Daoy (cell line): ENCODE measurements around the gene SLC35E1. TPM values are rescaled to one million over a fixed set of nuclear protein-coding genes. Genes with fewer than 3 reads are reported as not detected.

ENCODE experiments used
- DNase-seq: peaks from one replicate; pipeline ENCODE4 v3.0.0-alpha.2; 2015; ENCODE audit warnings: low read depth
- total RNA-seq: library from RNA; depleted of rRNA; stranded (reverse); fragments of >200 nt; shearing (Covaris generic); gene quantifications from 2 replicates; pipeline ENCODE4 v1.2.3, GENCODE V29; 2014; rRNA removed

Gene SLC35E1
- total RNA-seq: 25.4 and 30.6 TPM in 2 replicates

GRCh38 chr19:16572332-16573211 is at the start of gene SLC35E1:
Gene SLC35E1, minus strand, starts transcription at chr19:16572415. Its CDS starts 51 bp downstream, at chr19:16572364.
- peak; percentile 99 for DNase-seq

- no peak for DNase-seq
Observed at GRCh38 chr19:16621165-16621800, 49.1 kb upstream of the SLC35E1 start.

- no peak for DNase-seq
Observed at GRCh38 chr19:16620584-16620983, 48.4 kb upstream of the SLC35E1 start.

- DNase-seq: no peak
Observed at GRCh38 chr19:16620018-16620417, 47.8 kb upstream of the SLC35E1 start.

GRCh38 chr19:16619457-16619856 is 47.2 kb upstream of the SLC35E1 start:
- no peak for DNase-seq

GRCh38 chr19:16618248-16618647 is 46.0 kb upstream of the SLC35E1 start:
- no peak for DNase-seq

- no peak for DNase-seq
Observed at GRCh38 chr19:16615808-16616207, 43.6 kb upstream of the SLC35E1 start.

- no peak for DNase-seq
Observed at GRCh38 chr19:16614941-16615340, 42.7 kb upstream of the SLC35E1 start.

GRCh38 chr19:16613841-16614240 is 41.6 kb upstream of the SLC35E1 start:
- DNase-seq: no peak

GRCh38 chr19:16612636-16613035 is 40.4 kb upstream of the SLC35E1 start:
- DNase-seq: no peak

GRCh38 chr19:16611121-16611520 is 38.9 kb upstream of the SLC35E1 start:
- no peak for DNase-seq

- DNase-seq: no peak
Observed at GRCh38 chr19:16609511-16610200, 37.4 kb upstream of the SLC35E1 start.

- peak; percentile 57 for DNase-seq
Observed at GRCh38 chr19:16608290-16608739, 36.1 kb upstream of the SLC35E1 start.

GRCh38 chr19:16607819-16608218 is 35.6 kb upstream of the SLC35E1 start:
- no peak for DNase-seq

- no peak for DNase-seq
Observed at GRCh38 chr19:16605553-16605994, 33.4 kb upstream of the SLC35E1 start.

GRCh38 chr19:16605115-16605514 is 32.9 kb upstream of the SLC35E1 start:
- DNase-seq: no peak

GRCh38 chr19:16604615-16605014 is 32.4 kb upstream of the SLC35E1 start:
- DNase-seq: no peak

- no peak for DNase-seq
Observed at GRCh38 chr19:16603090-16603489, 30.9 kb upstream of the SLC35E1 start.

GRCh38 chr19:16601378-16602052 is 29.3 kb upstream of the SLC35E1 start:
- no peak for DNase-seq

- no peak for DNase-seq
Observed at GRCh38 chr19:16600824-16601223, 28.6 kb upstream of the SLC35E1 start.

GRCh38 chr19:16599655-16600346 is 27.6 kb upstream of the SLC35E1 start:
- no peak for DNase-seq
